Psoas muscle (tissue), 8 donors: ENCODE data around the gene MED15. TPM values are rescaled to one million over a fixed set of nuclear protein-coding genes. Genes with fewer than 3 reads are reported as not detected.

ENCODE experiments used
- ATAC-seq, 4 donors: fragments of 200-7000 bp; cut with Tn5 transposase; one replicate each; pipeline ENCODE4 v1.9.1; 2020; ENCODE audit warnings: moderate library complexity in 3 of 4, mild to moderate bottlenecking in 2 of 4
- DNase-seq, 2 donors: peaks; one replicate each; pipeline ENCODE4 v3.0.0-alpha.2; 2020
- H3K27ac ChIP-seq: fragments of 200-600 bp; one replicate; pipeline ENCODE4 v1.8.0; 2022
- H3K27me3 ChIP-seq, 3 donors: fragments of 200-600 bp in 1 of 3; one replicate each; pipeline versions ENCODE4 v1.6.1 to v1.8.0; 2013 to 2022; ENCODE audit warnings: low read length in 2 of 3, mild to moderate bottlenecking in 2 of 3, moderate library complexity in 1 of 3; ENCODE audit not compliant: insufficient read depth in 3 of 3
- H3K36me3 ChIP-seq, 2 donors: fragments of 200-600 bp in 1 of 2; one replicate each; pipeline versions ENCODE4 v1.6.1 to v1.8.0; 2013 to 2022; ENCODE audit warnings: low read depth in 1 of 2, mild to moderate bottlenecking in 1 of 2, moderate library complexity in 1 of 2; ENCODE audit not compliant: insufficient read depth in 1 of 2
- H3K4me1 ChIP-seq: fragments of 200-600 bp; one replicate; pipeline ENCODE4 v1.8.0; 2022
- H3K4me3 ChIP-seq: fragments of 200-600 bp; one replicate; pipeline ENCODE4 v1.8.0; 2022; ENCODE audit warnings: mild to moderate bottlenecking
- H3K9me3 ChIP-seq: fragments of 200-600 bp; one replicate; pipeline ENCODE4 v1.8.0; 2022
- WGBS, 3 donors: extraction: QIAGEN DNeasy Blood & Tissue Kit; methylation state at CpG; one replicate each; pipeline versions ENCODE4 v1.1.6 to v1.1.7; 2013; 5-methylcytosine and 5-hydroxymethylcytosine counted together
- intact Hi-C, 2 donors: fragments of 100-400 bp; cut with DNase I; formaldehyde crosslinking; loops; one replicate each; pipeline versions ENCODE4 v1.11.0 to v1.14.2; 2022
- polyA plus RNA-seq, 3 donors: library from polyadenylated mRNA; stranded (reverse); fragments of 200-250 nt; gene quantifications; one replicate each; pipeline ENCODE4 v1.2.3, GENCODE V29; 2013
- total RNA-seq, 4 donors: library from RNA; stranded (reverse); fragmentation: NEBNext Ultra II Directional in 2 of 4; extraction: Animal tissue kit (Norgen Biotek cat#: 25700) in 2 of 4; gene quantifications; one replicate each; pipeline versions ENCODE4 v1.2.1 to v1.2.4, GENCODE V29; 2021 to 2023
- TF ChIP-seq, protein P1 (sequence below): fragments of 200-600 bp; IDR thresholded peaks from one replicate; pipeline ENCODE4 v1.8.0; 2022; ENCODE audit warnings: antibody characterized with exemption
- donor health status: healthy with polysubstance abuse.
- donor health status: DM: no; HTN: no; CAD: no; lungs with moderate emphysema.
- donor health status: Bipolar disorder and iron deficiency.
- donor health status: healthy.
- donor health status: DM: yes; HTN: yes; CAD: no.
- donor health status: DM: no; HTN: no; CAD: no.
- donor health status: DM: no; HTN: no; CAD: no.
- donor health status: DM: yes; HTN: yes; CAD: no.

MED15 gene
- total and polyA plus RNA-seq, 7 donors: 33.8 to 94.8 (median 59.7) TPM

GRCh38 chr22:20549232-20549841 is 41.9 kb downstream of the MED15 start:
- TF ChIP-seq, protein P1, sequence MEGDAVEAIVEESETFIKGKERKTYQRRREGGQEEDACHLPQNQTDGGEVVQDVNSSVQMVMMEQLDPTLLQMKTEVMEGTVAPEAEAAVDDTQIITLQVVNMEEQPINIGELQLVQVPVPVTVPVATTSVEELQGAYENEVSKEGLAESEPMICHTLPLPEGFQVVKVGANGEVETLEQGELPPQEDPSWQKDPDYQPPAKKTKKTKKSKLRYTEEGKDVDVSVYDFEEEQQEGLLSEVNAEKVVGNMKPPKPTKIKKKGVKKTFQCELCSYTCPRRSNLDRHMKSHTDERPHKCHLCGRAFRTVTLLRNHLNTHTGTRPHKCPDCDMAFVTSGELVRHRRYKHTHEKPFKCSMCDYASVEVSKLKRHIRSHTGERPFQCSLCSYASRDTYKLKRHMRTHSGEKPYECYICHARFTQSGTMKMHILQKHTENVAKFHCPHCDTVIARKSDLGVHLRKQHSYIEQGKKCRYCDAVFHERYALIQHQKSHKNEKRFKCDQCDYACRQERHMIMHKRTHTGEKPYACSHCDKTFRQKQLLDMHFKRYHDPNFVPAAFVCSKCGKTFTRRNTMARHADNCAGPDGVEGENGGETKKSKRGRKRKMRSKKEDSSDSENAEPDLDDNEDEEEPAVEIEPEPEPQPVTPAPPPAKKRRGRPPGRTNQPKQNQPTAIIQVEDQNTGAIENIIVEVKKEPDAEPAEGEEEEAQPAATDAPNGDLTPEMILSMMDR: no peak
- peak; percentile 32 to 54 for DNase-seq
- peak overlapping the region; percentile 93 for H3K27ac ChIP-seq
- WGBS, 3 donors: 55 to 68% (median 57%) methylated on average over 7 of the region's 7 CpGs
- no peaks in the 10 kb centered on the region for H3K9me3 ChIP-seq
- peaks cover 0 to 8% of the 10 kb centered on the region in 2 donors for H3K36me3 ChIP-seq
- peaks cover 87% of the 10 kb centered on the region for H3K4me1 ChIP-seq
- intact Hi-C loops: no loop called here
- no peak overlapping the region for H3K4me3 ChIP-seq
- ATAC-seq: no peak
- no peaks in the 10 kb centered on the region for H3K27me3 ChIP-seq

GRCh38 chr22:20550057-20550817 is 42.8 kb downstream of the MED15 start:
- WGBS, 3 donors: 82 to 94% (median 84%) methylated on average over 8 of the region's 8 CpGs
- TF ChIP-seq, protein P1: no peak
- intact Hi-C loops: loop anchor here (5.0 kb wide), 1 partner anchor 33 kb away; no protein-coding TSS in a partner anchor
- ATAC-seq (no peak), DNase-seq (peak in 1 of 2 donors; percentile 41)
- Histone ChIP-seq H3K4me1 (peaks cover 93% of the 10 kb centered on the region), H3K27me3 (no peaks in the 10 kb centered on the region), H3K4me3 (no peak overlapping the region), H3K36me3 (peaks cover 0 to 5% of the 10 kb centered on the region in 2 donors), H3K9me3 (no peaks in the 10 kb centered on the region), H3K27ac (peak overlapping the region; percentile 93)

DNA sequence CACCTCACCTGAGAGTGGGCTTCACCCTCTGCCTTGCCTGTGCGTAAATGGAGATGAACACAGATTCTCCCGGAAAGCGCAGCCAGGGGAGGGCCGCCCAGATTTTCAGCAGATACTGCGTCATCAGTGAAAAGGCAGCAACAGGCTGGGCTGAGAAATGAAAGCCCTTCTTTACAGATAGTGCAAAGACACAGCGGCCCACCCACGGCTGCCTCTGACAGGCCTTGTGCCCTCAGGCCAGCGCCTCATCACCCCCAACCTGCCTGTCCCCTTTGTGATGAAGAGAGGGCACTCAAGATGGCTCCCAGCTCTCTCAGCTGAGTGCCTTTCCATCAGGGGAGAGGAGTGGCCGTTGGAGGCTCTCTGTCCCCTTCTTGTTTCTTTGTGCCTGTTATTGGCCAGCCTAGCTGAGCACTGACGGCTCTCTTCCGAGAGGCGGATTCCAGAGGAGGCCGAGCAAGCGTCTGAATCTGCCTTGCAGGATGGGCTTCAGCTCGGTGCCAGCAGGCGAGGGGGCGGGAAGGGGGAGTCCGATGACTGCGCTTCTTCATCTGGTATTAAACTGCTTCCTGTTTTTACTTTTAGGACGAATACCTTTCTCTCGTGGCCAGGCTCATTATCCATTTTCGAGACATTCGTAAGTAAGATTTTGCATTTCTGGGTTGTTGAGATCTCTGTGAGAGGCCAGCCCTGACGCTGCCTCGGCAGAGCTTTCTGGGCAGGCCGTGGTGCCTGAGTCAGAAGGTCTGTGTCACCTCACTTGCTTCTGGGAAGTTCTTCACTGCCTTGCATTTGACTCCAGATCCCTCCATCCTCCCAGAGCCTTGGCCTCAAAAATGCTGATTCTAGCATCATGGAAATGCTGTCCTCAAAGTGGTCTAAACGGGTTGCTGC is 43.7 kb downstream of the MED15 start:
- Histone ChIP-seq H3K27me3 (no peaks in the 10 kb centered on the region), H3K27ac (peak overlapping the region; percentile 93), H3K9me3 (no peaks in the 10 kb centered on the region), H3K4me3 (no peak overlapping the region), H3K4me1 (peaks cover 93% of the 10 kb centered on the region), H3K36me3 (peaks cover 0 to 5% of the 10 kb centered on the region in 2 donors)
- TF ChIP-seq, protein P1: no peak
- WGBS, 3 donors: 50 to 65% (median 51%) methylated on average over 27 of the region's 27 CpGs
- peak in 1 of 2 donors; percentile 58 for DNase-seq
- intact Hi-C loops: loop anchor here (5.0 kb wide), 1 partner anchor 34 kb away; no protein-coding TSS in a partner anchor
- peak in 3 of 4 donors; percentile 23 to 35 (median 29) for ATAC-seq

DNA sequence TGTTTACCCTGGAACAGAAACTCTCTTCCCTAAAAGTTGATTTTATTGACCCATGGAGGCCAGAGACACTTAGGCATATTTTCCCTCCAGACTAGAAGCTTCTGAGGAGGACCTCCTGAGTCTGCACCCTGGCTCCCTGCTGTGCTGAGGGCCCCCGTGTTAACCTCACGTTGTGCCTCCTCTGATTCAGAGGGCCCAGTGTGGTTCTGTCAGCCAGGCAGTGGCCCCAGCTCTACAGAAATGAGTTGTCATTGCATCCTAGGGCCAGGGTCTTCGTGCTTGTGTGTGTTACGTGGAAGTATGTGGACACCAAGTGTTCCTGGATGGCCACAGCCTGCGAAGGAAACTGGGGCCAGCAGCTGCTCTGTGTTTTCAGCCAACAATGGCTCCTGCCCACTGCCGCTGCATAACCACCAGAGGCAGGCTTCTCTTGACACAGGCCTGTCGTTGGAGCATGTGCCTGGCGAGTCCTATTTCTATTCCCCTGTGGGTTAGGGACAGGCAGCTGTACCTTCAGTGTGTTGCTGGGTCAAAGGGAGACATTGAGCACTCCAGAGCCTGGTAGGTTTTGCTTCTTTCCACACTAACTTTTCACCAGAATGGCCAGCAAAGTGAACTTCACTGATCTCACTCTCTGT is 44.5 kb downstream of the MED15 start:
- peak; percentile 76 to 90 for DNase-seq
- H3K27me3 ChIP-seq: no peaks in the 10 kb centered on the region
- peak overlapping the region; percentile 93 for H3K27ac ChIP-seq
- no peaks in the 10 kb centered on the region for H3K9me3 ChIP-seq
- intact Hi-C loops: loop anchor here (5.0 kb wide), 1 partner anchor 35 kb away; no protein-coding TSS in a partner anchor
- H3K4me3 ChIP-seq: peak overlapping the region; percentile 20
- peaks cover 91% of the 10 kb centered on the region for H3K4me1 ChIP-seq
- peak; percentile 67 to 74 (median 71) for ATAC-seq
- peaks cover 0 to 5% of the 10 kb centered on the region in 2 donors for H3K36me3 ChIP-seq
- WGBS, 3 donors: 13 to 19% (median 19%) methylated on average over 8 of the region's 8 CpGs
- TF ChIP-seq, protein P1: peak; percentile 60
